NB4 (cell line): ENCODE results near the gene TMEM45A.

Experiments used
- MYC ChIP-seq: IDR thresholded peaks from 2 replicates; pipeline ENCODE4 v1.6.1; 2011; ENCODE audit warnings: low read depth, low read length
- POLR2A ChIP-seq: IDR thresholded peaks from 2 replicates; pipeline ENCODE4 v1.6.1; 2011; ENCODE audit warnings: mild to moderate bottlenecking; ENCODE audit not compliant: insufficient read length; ENCODE audit errors: extremely low read depth
- TF ChIP-seq, protein P1 (sequence below): IDR thresholded peaks from one replicate; pipeline ENCODE4 v1.5.1; 2012; ENCODE audit warnings: low read depth, low read length

DNA sequence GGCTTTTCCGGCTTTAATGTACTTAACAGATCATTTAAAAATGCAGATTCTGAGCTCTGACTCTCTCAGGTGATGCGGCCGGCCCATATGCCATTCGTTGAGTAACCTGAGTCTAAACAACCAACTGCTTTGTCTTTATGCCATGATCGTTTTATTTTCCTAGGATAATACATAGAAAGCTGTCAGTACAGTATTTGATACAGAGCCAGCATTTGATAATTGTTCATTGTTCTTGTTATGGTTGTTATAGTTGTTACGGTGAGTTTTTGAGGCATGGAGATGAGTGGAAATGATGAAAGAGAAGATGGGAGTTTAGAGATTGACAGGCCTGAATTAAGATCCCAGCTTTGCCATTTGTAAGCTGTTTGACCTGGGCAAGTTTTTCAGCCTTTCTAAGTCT, 40.0 kb downstream of the TMEM45A start:
- TF ChIP-seq POLR2A (no peak), MYC (no peak)
- TF ChIP-seq, protein P1, sequence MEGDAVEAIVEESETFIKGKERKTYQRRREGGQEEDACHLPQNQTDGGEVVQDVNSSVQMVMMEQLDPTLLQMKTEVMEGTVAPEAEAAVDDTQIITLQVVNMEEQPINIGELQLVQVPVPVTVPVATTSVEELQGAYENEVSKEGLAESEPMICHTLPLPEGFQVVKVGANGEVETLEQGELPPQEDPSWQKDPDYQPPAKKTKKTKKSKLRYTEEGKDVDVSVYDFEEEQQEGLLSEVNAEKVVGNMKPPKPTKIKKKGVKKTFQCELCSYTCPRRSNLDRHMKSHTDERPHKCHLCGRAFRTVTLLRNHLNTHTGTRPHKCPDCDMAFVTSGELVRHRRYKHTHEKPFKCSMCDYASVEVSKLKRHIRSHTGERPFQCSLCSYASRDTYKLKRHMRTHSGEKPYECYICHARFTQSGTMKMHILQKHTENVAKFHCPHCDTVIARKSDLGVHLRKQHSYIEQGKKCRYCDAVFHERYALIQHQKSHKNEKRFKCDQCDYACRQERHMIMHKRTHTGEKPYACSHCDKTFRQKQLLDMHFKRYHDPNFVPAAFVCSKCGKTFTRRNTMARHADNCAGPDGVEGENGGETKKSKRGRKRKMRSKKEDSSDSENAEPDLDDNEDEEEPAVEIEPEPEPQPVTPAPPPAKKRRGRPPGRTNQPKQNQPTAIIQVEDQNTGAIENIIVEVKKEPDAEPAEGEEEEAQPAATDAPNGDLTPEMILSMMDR = no peak
